GM19240 (cell line): Measurements from ENCODE around the gene RAD9B.
A peak's percentile ranks its signal among the peaks of the same experiment; 100 is the strongest.
"Not testable (repeated sequence)": the region's sequence is repeated elsewhere in the genome, so short reads cannot be mapped to it uniquely, and the experiment has no call there.

Experiments used
- DNase-seq: peaks from one replicate; pipeline ENCODE4 v3.0.0; 2011; ENCODE audit warnings: low spot score; ENCODE audit not compliant: insufficient read length

Gene RAD9B

DNA sequence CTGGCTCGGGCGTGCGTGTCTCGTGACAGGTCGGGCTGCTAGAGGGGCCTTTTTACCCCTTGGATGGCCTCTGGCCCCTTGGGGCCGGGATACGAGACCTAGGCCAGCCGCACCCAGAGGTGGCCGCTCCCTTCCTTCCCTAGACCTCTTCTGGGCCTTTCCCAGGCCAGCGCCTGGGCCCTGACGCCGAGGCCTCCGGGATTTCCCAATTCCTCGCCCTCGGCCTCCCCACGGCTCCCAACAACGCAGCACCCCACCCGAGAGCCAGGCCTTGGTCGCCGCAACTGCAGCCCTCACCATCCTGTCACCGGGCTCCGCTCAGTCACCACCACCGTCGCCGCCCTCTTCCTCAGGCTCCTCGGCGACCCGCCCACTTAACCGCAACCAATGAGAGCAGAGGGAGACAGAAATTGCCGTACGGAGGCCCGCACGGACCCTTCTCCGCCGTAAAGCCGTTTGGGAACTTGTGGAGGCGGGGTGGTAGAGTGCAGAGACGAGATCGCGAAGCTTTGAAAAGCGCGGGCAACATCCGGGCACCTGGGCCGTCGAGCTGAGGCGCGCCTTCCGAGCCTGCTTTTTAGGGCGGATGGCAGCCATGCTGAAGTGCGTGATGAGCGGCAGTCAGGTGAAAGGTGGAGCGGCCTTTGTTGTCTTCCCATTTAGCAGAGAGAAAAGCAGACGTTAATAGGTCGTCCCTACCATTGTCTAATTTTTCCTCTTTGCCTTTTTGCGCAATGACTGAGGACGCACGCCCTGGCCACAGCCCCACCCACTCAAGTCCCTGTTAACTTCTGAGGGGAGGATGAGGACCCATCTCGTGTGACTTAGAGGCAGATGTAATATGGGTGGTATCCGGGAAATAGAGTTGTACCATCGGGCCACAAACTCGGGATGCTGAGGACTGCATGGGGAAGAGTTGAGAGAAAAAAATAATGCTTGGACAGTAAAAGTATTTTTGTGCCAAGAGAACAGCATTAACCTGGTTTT is at the start of gene RAD9B, which contains the start of gene VPS29:
Gene RAD9B (plus strand): TSS at position 580 of the 987 bp plus-strand sequence. CDS start 7 bp downstream, at position 587.
Gene VPS29 (minus strand): TSS at position 360 of the 987 bp plus-strand sequence. CDS start 60 bp downstream, at position 300.
- DNase-seq, result peak; percentile 84

GRCh38 chr12:110453569-110454296 is 48.4 kb upstream of the RAD9B start:
- DNase-seq, result no peak

- DNase-seq, result no peak
Observed at GRCh38 chr12:110458756-110459155, 43.4 kb upstream of the RAD9B start.

DNA sequence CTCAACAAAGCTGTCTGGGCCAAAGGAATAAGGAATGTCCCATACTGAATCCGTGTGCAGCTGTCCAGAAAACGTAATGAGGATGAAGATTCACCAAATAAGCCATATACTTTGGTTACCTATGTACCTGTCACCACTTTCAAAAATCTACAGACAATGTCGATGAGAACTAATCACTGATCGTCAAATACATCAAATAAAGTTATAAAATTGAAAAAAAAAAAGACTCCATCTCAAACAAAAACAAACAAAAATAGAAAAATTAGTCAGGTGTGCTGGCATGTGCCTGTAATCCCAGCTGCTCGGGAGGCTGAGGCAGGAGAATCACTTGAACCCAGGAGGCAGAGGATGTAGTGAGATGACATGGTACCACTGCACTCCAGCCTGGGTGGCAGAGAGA is 40.9 kb upstream of the RAD9B start:
- DNase-seq, result not testable (repeated sequence)

GRCh38 chr12:110465024-110465423 is 37.1 kb upstream of the RAD9B start:
- DNase-seq, result no peak

GRCh38 chr12:110465765-110466164 is 36.4 kb upstream of the RAD9B start:
- DNase-seq, result not testable (repeated sequence)

- no peak for DNase-seq
Observed at GRCh38 chr12:110466791-110467190, 35.3 kb upstream of the RAD9B start.

DNA sequence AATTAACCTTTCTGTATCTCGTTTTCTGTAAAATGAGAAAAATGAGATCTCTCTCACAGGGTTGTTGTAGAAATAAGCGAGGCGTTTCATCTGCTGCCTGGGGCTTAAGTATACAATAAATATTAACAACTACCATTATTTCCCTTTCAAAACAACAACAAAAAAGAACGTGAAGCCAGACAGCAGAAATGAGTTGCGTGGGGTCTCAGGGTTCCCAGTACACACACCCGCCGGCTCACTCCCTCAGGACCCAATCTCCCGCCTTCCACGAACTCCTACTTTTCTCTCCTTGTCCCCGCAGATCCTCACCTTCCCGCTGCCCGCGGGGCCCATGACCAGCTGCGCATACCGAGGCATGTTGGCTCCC is 34.3 kb upstream of the RAD9B start:
- DNase-seq, result no peak

- peak; percentile 87 for DNase-seq
Observed at GRCh38 chr12:110468214-110469048, 33.7 kb upstream of the RAD9B start, which contains the start of the genes FAM216A and GPN3. Gene FAM216A (plus strand): TSS chr12:110468845. CDS start chr12:110468876, 31 bp downstream. Gene GPN3 (minus strand): TSS chr12:110468257. CDS start chr12:110468203, 54 bp downstream.

DNA sequence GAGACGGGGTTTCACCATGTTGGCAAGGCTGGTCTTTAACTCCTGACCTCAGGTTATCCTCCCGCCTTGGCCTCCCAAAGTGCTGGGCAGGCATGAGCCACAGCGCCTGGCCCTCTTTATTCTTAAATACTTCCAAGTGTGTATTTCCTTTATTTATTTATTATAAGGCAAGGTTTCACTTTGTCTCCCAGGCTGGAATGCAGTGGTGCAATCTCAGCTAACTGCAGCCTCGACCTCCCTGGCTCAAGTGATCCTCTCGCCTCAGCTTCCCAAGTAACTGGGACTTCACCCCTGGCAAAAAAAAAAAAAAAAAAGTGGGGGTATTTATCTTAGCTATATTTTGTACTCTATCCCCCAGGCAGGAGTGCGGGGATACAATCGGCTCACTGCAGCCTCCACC is 26.7 kb upstream of the RAD9B start:
- DNase-seq, result no peak

DNA sequence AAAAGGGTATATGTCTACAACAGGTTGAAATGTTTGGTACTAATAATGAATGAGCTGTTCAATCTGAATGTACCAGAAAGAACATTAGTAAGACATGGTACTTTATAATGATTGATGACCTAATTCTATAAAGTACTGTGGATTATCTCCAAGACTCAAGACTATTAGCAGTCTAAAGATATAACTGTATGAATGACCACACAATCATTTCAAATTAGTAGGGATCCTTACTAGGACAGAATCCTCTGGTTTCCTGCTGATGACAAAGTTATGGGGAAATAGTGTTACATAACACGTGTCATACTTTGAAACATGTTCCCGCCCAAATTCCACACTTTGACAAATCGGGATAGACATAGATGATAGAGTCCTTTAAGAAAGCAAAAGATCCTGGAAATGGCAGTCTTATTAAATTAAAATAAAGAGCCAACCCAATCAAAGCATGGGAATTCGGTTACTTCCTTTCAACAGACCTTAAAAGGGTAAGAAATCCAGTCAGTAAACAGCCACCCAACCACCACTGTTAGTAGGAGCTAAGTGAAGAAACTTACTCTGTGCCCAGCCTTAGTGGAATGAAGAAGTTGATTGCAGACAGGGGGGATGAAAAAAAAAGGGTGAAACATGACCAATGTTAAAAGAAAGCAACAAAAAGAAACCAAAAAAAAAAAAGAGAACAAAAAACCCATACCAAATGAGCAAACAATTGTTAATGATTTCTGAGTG is 3.0 kb upstream of the RAD9B start:
- no peak for DNase-seq

GRCh38 chr12:110501399-110501751 is 756 bp upstream of the RAD9B start:
- no peak for DNase-seq

GRCh38 chr12:110503432-110503831 is 1.3 kb downstream of the RAD9B start:
- DNase-seq, result no peak

- DNase-seq, result no peak
Observed at GRCh38 chr12:110505332-110505731, 3.2 kb downstream of the RAD9B start.

DNA sequence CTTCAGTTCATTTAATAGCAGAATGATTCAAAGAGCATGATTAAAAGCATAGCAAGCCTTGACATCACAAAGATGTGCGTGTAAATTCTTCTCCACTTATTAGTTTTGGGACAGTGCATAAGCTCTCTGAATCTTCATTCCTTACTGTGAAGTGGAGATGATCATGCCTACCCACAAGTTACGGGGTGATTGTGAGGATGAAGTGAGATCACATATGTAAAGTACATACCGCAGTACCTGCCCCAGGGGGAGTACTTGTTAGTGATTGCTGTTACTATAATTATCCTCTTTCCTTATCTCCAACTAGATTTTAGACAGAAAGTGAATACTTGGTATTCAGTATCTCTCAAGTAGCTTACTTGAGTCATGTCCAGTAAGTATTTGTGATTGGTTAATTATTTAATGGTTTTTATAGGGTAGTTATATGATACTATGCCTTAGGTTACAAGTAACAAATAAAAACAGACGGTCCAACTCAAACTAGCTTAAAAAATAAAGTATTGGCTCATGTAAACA is 6.0 kb downstream of the RAD9B start:
- DNase-seq, result no peak

- no peak for DNase-seq
Observed at GRCh38 chr12:110513842-110514241, 11.7 kb downstream of the RAD9B start.

- no peak for DNase-seq
Observed at GRCh38 chr12:110514363-110514762, 12.2 kb downstream of the RAD9B start.

DNA sequence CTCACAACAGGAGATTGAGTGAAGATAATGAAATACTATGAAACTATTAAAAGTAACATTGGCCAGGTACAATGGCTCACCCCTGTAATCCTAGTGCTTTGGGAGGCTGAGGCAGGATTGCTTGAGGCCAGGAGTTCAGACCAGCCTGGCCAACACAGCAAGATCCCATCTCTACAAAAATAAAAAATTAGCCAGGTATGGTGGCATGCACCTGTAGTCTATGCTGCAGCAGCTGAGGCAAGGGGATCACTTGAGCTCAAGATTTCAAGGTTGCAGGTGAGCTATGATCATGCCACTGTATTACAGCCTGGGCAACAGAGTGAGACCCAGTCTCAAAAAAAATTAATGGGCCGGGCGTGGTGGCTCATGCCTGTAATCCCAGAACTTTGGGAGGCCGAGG is 14.9 kb downstream of the RAD9B start:
- DNase-seq, result no peak

DNA sequence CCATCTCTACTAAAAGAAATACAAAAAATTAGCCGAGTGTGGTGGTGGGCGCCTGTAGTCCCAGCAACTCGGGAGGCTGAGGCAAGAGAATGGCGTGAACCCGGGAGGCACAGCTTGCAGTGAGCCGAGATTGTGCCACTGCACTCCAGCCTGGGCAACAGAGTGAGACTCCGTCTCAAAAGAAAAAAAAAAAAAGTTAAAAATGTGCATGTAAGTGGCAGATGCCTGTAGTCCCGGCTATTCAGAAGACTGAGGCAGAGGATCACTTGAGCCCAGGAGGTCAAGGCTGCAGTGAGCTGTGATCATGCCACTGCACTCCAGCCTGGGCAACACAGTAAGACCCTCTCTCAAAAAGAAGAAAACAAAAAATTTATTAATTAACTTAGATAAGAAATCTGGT is 15.9 kb downstream of the RAD9B start:
- DNase-seq, result not testable (repeated sequence)
